GM18861 (cell line): ENCODE measurements around the gene ZNF512.
"Not testable (repeated sequence)": the region's sequence is repeated elsewhere in the genome, so short reads cannot be mapped to it uniquely, and the experiment has no call there.

Experiments used
- ATAC-seq: cut with Tn5 transposase; IDR thresholded peaks from one replicate; pipeline ENCODE4 v1.9.1; 2021; ENCODE audit not compliant: unreplicated experiment

The ZNF512 gene

GRCh38 chr2:27630257-27630656, 47.4 kb downstream of the ZNF512 start:
- not testable (repeated sequence) for ATAC-seq

- no peak for ATAC-seq
These were observed 51.4 kb downstream of the ZNF512 start for GRCh38 chr2:27634291-27634690.

DNA sequence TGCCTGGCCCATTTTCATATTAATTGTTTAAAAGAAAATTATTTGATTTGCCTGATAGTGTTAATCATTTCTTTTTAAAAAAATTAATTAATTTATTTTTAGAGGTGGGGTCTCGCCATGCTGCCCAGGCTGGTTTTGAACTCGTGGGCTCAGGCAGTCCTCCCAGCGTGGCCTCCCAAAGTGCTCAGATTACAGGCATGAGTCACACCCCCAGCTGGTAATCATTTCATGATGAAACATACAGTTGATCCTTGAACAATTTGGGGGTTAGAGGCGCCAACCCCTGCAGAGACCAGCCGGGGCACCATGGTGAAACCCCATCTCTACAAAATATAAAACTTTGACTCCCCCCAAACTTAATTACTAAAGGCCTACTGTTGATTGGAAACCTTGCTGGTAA, 53.9 kb downstream of the ZNF512 start:
- no peak for ATAC-seq

GRCh38 chr2:27638037-27638637, 55.3 kb downstream of the ZNF512 start:
- no peak for ATAC-seq

DNA sequence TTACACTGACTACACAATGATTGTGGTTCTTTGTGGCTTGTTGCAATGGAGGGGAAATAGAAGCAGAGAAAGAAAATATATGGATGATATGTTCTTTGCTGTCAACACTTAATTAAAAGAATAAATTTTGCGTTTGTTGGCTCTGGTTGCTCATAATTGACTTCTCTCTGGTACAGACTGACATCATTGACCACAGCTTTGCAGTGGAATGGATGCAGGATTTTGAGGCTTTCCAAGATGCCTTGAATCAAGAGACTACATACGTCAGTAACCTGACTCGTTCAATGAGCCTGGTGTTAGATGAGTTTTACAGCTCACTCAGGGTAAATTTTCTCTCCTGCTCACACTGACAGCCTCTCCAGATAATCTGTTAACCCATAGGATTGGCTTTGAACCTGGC, 55.9 kb downstream of the ZNF512 start:
- ATAC-seq, result no peak

DNA sequence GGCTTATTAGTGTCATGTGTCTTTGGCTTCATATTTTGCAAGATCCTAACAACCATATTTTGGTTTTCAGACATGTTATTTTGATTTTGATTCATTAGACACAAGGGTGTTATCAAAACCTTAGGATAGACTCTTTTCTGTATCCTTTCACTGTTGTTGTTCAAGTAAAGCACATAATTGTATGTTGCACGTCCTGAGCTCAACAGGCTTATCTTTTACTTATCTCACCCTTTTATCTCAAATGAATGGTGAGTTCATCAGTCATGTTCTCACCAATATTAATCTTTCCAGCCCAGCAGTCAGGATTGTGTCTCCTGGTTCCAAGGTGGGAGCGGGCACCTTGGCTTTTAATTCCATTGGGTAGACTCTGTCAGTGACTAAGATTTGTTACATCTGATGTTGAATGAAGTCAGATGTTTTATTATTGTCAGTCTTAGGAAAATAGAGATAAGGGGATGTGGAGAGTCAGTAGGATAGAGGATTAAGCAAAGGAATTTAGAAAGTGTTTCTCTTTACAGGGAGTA, 57.9 kb downstream of the ZNF512 start:
- no peak for ATAC-seq

DNA sequence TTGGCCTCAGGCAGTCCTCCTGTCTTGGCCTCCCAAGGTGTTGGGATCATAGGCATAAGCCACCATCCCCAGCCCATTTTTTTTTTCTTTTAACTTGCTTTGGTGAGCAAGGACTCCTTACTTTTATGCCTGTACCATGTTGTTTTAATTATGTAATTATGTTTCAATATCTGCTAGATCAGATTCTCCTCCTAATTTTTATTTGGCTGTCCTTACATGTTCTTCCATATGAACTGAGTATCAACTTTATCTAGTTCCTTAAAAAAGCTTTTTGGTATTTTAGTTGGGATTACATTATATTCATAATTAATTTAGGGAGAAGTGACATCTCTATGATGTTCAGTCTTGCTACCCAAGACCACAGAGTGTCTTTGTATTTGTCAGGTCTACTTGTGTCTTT, 62.4 kb downstream of the ZNF512 start:
- ATAC-seq, result no peak

DNA sequence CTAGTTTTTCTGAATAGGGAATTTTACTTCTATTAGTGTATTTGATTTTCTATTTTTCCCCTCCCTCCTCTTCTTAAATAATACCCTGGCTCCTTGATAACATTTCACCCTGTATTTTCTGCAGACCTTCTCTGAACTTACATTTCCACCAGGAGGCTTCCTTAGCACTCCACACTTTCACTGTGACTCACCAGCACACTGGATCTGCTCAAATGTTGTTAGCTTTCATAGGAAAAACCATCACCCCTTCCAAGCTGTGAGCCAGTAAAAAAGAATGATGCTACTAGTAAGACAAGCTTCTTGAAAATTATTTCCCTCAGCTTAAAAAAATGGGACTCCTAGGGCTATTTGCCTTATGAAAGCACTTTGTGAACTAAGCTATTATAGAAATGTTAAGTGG, 64.4 kb downstream of the ZNF512 start:
- no peak for ATAC-seq

GRCh38 chr2:27647737-27648136, 64.9 kb downstream of the ZNF512 start:
- ATAC-seq, result no peak

GRCh38 chr2:27651056-27651455, 68.2 kb downstream of the ZNF512 start:
- ATAC-seq, result no peak

GRCh38 chr2:27652341-27652740, 69.5 kb downstream of the ZNF512 start:
- no peak for ATAC-seq

DNA sequence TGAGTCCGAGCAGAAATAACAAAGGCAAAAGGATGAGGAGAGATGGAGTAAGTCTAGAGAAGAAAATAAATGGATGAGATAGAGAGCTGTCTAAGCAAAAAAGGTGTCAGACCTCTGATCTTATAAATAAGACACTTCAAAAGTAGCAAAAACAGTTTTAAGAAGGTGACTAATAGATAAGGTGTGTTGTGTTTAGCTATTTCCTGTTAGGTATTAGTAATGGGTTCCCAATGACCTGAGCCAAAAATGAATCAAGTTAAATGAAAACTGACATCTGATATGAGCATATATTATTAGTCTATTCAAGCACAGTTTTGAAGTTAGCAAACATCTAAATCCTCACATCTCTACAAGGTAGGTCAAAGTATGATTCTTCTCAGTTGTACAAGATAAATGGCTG, 69.9 kb downstream of the ZNF512 start:
- no peak for ATAC-seq

- no peak for ATAC-seq
These were observed 70.6 kb downstream of the ZNF512 start for GRCh38 chr2:27653397-27653796.

DNA sequence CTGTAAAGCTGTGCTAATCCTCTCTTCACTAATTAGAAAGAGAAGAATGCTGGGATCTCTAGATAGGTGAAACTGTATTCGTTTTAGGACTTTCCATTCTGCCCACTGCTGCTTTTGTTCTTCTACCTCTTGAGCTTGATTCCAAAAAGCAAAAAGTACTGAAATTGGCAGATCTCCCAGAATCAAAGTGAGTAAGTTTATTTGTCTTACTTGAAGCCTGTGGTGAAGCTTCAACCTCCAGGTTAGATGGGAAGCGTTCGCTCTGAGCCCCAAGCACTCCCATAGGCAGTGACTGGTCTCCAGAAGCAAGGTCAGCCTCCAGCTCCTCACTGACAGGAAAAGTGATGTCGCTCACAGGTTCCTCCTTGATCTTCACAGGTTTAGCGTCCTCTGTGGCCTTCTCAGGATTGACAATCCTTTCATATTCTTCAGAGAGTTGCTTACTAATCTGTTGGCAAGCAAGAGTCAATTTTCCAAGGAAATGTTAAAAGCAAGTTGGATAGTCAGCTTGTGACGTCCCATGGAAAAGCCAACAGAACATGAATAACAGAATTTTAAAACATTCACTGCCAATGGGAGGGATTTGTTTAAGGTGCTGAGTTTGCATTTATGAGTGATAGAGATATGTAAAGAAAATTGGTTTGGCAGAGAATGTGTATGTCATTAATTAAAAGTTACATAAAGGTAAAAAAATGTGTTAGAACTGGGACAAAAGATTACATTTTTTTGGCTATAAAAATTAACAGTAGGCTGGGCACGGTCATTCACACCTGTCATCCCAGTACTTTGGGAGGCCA, 72.5 kb downstream of the ZNF512 start:
- ATAC-seq, result no peak

GRCh38 chr2:27661371-27661770, 78.5 kb downstream of the ZNF512 start:
- no peak for ATAC-seq

GRCh38 chr2:27663285-27664153, 80.7 kb downstream of the ZNF512 start, which contains the start of the genes SLC4A1AP and SUPT7L:
SLC4A1AP (plus strand) TSS chr2:27663889; CDS start chr2:27663915, 26 bp downstream.
SUPT7L (minus strand) TSS chr2:27663614; CDS start chr2:27662192, 1,422 bp downstream.
- peak; percentile 53 for ATAC-seq

DNA sequence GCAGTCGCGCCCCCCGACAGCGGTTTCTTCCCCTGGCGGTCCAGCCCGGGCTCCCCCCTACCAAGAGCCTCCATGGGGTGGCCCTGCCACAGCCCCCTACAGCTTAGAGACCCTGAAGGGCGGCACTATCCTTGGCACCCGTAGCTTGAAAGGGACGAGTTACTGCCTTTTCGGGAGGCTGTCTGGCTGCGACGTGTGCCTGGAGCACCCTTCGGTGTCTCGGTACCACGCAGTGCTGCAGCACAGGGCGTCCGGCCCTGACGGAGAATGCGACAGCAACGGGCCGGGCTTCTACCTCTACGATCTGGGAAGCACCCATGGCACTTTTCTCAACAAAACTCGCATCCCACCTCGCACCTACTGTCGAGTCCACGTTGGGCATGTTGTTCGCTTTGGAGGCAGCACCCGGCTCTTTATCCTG, 81.3 kb downstream of the ZNF512 start:
- ATAC-seq, result peak; percentile 24

DNA sequence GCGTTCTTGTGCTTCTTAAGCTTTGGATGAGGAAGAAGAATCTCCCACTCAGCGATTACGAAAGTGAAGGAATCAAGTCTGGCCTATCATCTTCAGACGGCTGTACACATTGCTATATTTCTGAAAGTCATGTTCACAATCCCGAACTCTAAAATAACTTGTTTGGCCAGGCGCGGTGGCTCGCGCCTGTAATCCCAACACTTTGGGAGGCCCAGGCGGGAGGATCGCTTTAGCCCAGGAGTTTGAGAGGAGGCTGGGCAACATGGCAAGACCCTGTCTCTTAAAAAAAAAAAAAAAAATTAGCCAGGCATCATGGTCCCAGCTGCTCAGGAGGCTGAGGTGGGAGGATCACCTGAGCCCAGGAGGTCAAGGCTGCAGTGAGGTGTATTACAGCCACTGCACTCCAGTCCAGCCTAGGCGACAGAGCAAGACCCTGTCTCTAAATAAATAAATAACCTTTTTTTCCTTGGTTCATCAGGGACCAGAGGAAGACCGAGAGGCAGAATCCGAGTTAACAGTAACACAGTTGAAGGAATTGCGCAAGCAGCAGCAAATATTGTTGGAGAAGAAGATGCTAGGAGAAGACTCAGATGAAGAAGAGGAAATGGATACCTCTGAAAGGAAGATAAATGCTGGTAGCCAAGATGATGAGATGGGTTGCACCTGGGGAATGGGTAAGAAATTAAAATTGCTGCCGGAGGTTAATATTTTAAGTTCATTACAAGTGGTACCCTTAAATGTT, 82.0 kb downstream of the ZNF512 start:
- no peak for ATAC-seq

DNA sequence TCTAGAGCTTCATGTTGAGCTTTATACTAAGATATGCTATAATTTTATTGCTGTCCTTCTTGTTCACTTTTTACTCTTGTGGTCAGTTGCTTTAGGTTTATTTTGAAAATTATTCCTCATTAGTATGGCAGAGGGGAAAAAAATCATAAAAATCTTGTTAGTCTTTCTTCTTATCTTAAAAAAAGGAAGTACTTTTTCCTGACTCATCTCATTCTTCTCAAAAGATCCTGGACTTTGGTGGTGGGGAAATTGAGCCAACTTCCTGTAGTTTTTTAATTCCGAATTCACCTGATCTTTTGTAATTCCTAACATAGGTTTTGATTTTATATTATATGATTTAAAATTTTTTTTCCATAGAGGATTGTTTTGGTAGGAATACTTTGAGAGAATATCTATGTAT, 84.6 kb downstream of the ZNF512 start:
- no peak for ATAC-seq

- no peak for ATAC-seq
These were observed 88.4 kb downstream of the ZNF512 start for GRCh38 chr2:27671235-27671634.
